CD4-positive, alpha-beta memory T cell (primary cell): ENCODE results near the gene LHX4. TPM values are rescaled to one million over a fixed set of nuclear protein-coding genes. Genes with fewer than 3 reads are reported as not detected.

ENCODE experiments used
- CTCF ChIA-PET: fragments of 350-600 bp; sonication (Branson Sonifier 250); formaldehyde crosslinking; loops from one replicate; lab custom pipeline; 2021; ENCODE audit warnings: inconsistent platforms; ENCODE audit not compliant: partially characterized antibody; lab: Charles Lee
- POLR2A ChIA-PET: fragments of 350-600 bp; sonication (Branson Sonifier 250); formaldehyde crosslinking; loops from one replicate; lab custom pipeline; 2021; ENCODE audit not compliant: partially characterized antibody; lab: Charles Lee
- DNase-seq, 5 donors: peaks; one replicate each; pipeline versions ENCODE4 v3.0.0 to v3.0.0-alpha.2; 2020 to 2022; ENCODE audit warnings: mixed read lengths in 1 of 5
- H3K27ac ChIP-seq: one replicate; pipeline ENCODE4 v1.7.0; 2013; ENCODE audit warnings: low read depth, low read length
- H3K27me3 ChIP-seq: 2 replicates; pipeline ENCODE4 v1.7.0; 2013; ENCODE audit warnings: mild to moderate bottlenecking, low read length, moderate library complexity; ENCODE audit not compliant: insufficient read depth
- H3K36me3 ChIP-seq: 2 replicates; pipeline ENCODE4 v1.7.0; 2013; ENCODE audit warnings: mild to moderate bottlenecking, low read length, moderate library complexity; ENCODE audit not compliant: insufficient read depth
- H3K4me1 ChIP-seq: 2 replicates; pipeline ENCODE4 v1.7.0; 2013; ENCODE audit warnings: mild to moderate bottlenecking, low read length, moderate library complexity; ENCODE audit not compliant: insufficient read depth
- H3K4me3 ChIP-seq, 2 donors: one replicate each; pipeline ENCODE4 v1.7.0; 2013; ENCODE audit warnings: low read length in 2 of 2, mild to moderate bottlenecking in 1 of 2
- H3K9me3 ChIP-seq, 2 donors: one replicate each; pipeline ENCODE4 v1.7.0; 2013; ENCODE audit warnings: low read length in 2 of 2, control low read depth in 1 of 2; ENCODE audit not compliant: control insufficient read depth in 1 of 2
- H3K27ac Mint-ChIP-seq, 7 donors: one replicate each; pipeline ENCODE4 v1.8.0; 2020 to 2021; ENCODE audit warnings: mixed read lengths in 7 of 7, mild to moderate bottlenecking in 6 of 7, inconsistent platforms in 3 of 7, moderate library complexity in 3 of 7
- H3K27me3 Mint-ChIP-seq, 2 donors: one replicate each; pipeline ENCODE4 v1.8.0; 2020 to 2021; ENCODE audit warnings: mixed read lengths in 2 of 2
- H3K36me3 Mint-ChIP-seq, 2 donors: one replicate each; pipeline ENCODE4 v1.8.0; 2020 to 2021; ENCODE audit warnings: mixed read lengths in 2 of 2, inconsistent platforms in 1 of 2, mild to moderate bottlenecking in 1 of 2
- H3K4me1 Mint-ChIP-seq, 4 donors: one replicate each; pipeline ENCODE4 v1.8.0; 2020 to 2021; ENCODE audit warnings: mixed read lengths in 4 of 4, mild to moderate bottlenecking in 1 of 4
- H3K4me3 Mint-ChIP-seq, 8 donors: one replicate each; pipeline ENCODE4 v1.8.0; 2020 to 2021; ENCODE audit warnings: mixed read lengths in 8 of 8, mild to moderate bottlenecking in 7 of 8, moderate library complexity in 6 of 8, inconsistent platforms in 3 of 8
- H3K9me3 Mint-ChIP-seq, 8 donors: one replicate each; pipeline ENCODE4 v1.8.0; 2020 to 2021; ENCODE audit warnings: mixed read lengths in 8 of 8, mild to moderate bottlenecking in 5 of 8, inconsistent platforms in 3 of 8, moderate library complexity in 1 of 8
- intact Hi-C: fragments of 100-400 bp; cut with micrococcal nuclease; formaldehyde crosslinking; loops from one replicate; pipeline ENCODE4 v1.15.1; 2023
- polyA plus RNA-seq, 2 donors: library from polyadenylated mRNA; unstranded; fragments of 300-500 nt; fragmentation: Illumina TruSeq; gene quantifications; one replicate each; pipeline ENCODE4 v1.2.3, GENCODE V29; 2021
- total RNA-seq, 2 experiments: library from RNA; stranded (reverse); gene quantifications; one replicate each; pipeline ENCODE4 v1.2.3, GENCODE V29; 2021

LHX4 gene
- total and polyA plus RNA-seq, 4 experiments from 2014 or later: 0.25 TPM; not detected in 3

GRCh38 chr1:180237869-180238476, 7.9 kb downstream of the LHX4 start:
- Mint-ChIP-seq H3K4me3 (no peak overlapping the region), H3K27me3 (peaks cover 66 to 68% of the 10 kb centered on the region in 2 donors), H3K27ac (no peak overlapping the region), H3K4me1 (peaks cover 11 to 41% (median 24%) of the 10 kb centered on the region in 4 donors), H3K9me3 (peaks cover 0 to 8% (median 0%) of the 10 kb centered on the region in 8 donors), H3K36me3 (peaks cover 0 to 1% of the 10 kb centered on the region in 2 donors)
- no peak for DNase-seq
- intact Hi-C loops: no loop called here
- H3K4me3 ChIP-seq: no peak overlapping the region
- H3K27me3 ChIP-seq: peaks cover 56% of the 10 kb centered on the region
- H3K9me3 ChIP-seq: no peaks in the 10 kb centered on the region
- peaks cover 28% of the 10 kb centered on the region for H3K4me1 ChIP-seq
- H3K27ac ChIP-seq: no peak overlapping the region
- ChIA-PET POLR2A (no interaction called here), CTCF (no interaction called here)
- no peaks in the 10 kb centered on the region for H3K36me3 ChIP-seq

DNA sequence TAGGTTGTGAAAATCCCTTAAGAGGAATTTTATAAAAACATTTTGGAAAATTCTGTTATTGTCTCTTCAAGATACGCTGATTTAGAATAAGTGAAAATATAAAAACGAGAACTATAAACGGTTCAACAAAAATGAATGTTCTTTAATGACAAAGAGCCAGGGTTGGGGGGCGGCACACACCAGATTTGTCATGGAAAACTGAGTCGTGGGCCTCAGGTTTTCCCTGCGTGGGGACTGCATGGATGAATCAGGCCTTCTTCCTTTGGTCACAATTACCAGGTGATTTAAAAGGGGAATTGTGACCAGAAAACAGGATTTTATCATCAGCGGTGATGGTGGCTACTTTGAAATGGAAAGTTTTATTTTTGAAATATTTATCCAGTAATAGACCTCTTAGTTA, 8.6 kb downstream of the LHX4 start:
- intact Hi-C loops: no loop called here
- Mint-ChIP-seq H3K27me3 (peaks cover 64 to 66% of the 10 kb centered on the region in 2 donors), H3K4me1 (peaks cover 11 to 34% (median 23%) of the 10 kb centered on the region in 4 donors), H3K27ac (no peak overlapping the region), H3K9me3 (peaks cover 0 to 8% (median 0%) of the 10 kb centered on the region in 8 donors), H3K36me3 (peaks cover 0 to 1% of the 10 kb centered on the region in 2 donors), H3K4me3 (no peak overlapping the region)
- Histone ChIP-seq H3K36me3 (no peaks in the 10 kb centered on the region), H3K4me3 (no peak overlapping the region), H3K27me3 (peaks cover 50% of the 10 kb centered on the region), H3K9me3 (no peaks in the 10 kb centered on the region), H3K4me1 (peaks cover 23% of the 10 kb centered on the region), H3K27ac (no peak overlapping the region)
- ChIA-PET CTCF (interaction anchor here (1.2 to 1.4 kb wide), 2 partner anchors 15 to 25 kb away, joined by 3 to 4 read pairs; no protein-coding TSS in a partner anchor), POLR2A (no interaction called here)
- DNase-seq: no peak

GRCh38 chr1:180239145-180240096, 9.4 kb downstream of the LHX4 start:
- H3K27me3 ChIP-seq: peaks cover 45% of the 10 kb centered on the region
- POLR2A ChIA-PET: no interaction called here
- H3K9me3 ChIP-seq: no peaks in the 10 kb centered on the region
- peaks cover 18% of the 10 kb centered on the region for H3K4me1 ChIP-seq
- H3K36me3 ChIP-seq: no peaks in the 10 kb centered on the region
- peaks cover 6 to 27% (median 18%) of the 10 kb centered on the region in 4 donors for H3K4me1 Mint-ChIP-seq
- no peak overlapping the region for H3K4me3 ChIP-seq
- peaks cover 0 to 8% (median 0%) of the 10 kb centered on the region in 8 donors for H3K9me3 Mint-ChIP-seq
- no peak overlapping the region for H3K4me3 Mint-ChIP-seq
- no peak overlapping the region for H3K27ac ChIP-seq
- DNase-seq: no peak
- H3K27me3 Mint-ChIP-seq: peaks cover 61 to 64% of the 10 kb centered on the region in 2 donors
- H3K27ac Mint-ChIP-seq: no peak overlapping the region
- CTCF ChIA-PET: interaction anchor here (1.2 to 1.4 kb wide), 2 partner anchors 14 to 26 kb away, joined by 3 to 4 read pairs; no protein-coding TSS in a partner anchor
- H3K36me3 Mint-ChIP-seq: peaks cover 0 to 1% of the 10 kb centered on the region in 2 donors
- intact Hi-C loops: no loop called here

DNA sequence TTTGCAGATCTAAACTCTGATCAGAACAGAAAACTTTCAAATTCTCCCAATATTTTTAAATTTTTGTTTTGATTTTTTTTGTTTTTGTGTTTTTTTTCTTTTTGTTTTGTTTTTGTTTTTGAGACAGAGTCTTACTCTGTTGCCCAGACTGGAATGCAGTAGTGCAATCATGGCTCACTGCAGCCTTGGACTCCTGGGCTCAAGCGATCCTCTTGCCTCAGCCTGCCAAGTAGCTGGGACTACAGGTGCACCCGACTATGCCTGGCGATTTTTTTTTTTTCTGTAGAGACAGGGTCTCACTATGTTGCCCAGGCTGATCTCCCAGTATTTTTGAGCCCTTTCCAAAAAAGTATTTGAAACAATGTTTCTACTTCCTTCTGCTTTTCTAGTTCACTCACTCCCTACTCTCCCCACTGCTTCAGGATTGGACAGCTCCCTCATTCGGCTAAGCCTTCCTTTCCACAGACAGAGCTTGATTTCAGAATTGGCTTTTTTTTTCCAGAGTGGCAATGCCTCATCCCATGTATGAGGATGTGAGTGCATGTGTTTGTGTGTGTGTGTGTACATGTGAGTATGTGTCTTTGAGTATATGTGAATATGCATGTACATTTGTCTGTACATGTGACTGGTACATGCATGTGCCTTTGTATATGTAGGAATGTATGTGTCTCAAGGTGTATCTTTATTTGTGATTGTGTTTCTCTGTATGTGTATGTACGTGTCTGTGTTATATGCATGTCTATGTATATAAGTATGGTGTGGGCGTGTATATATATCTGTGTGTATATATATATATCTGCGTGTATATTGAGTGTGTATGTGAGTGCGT, 11.9 kb downstream of the LHX4 start:
- Histone ChIP-seq H3K4me1 (no peaks in the 10 kb centered on the region), H3K9me3 (no peaks in the 10 kb centered on the region), H3K4me3 (no peak overlapping the region), H3K27ac (no peak overlapping the region), H3K27me3 (peaks cover 23% of the 10 kb centered on the region), H3K36me3 (no peaks in the 10 kb centered on the region)
- Mint-ChIP-seq H3K27ac (no peak overlapping the region), H3K27me3 (peaks cover 49 to 50% of the 10 kb centered on the region in 2 donors), H3K4me3 (no peak overlapping the region), H3K4me1 (peaks cover 0 to 2% (median 0%) of the 10 kb centered on the region in 4 donors), H3K36me3 (no peaks in the 10 kb centered on the region), H3K9me3 (peaks cover 0 to 4% (median 0%) of the 10 kb centered on the region in 8 donors)
- no peak for DNase-seq
- ChIA-PET CTCF (interaction anchor here (0.8 kb wide), 1 partner anchor 10 kb away, joined by 3 read pairs; no protein-coding TSS in a partner anchor), POLR2A (no interaction called here)
- intact Hi-C loops: no loop called here

DNA sequence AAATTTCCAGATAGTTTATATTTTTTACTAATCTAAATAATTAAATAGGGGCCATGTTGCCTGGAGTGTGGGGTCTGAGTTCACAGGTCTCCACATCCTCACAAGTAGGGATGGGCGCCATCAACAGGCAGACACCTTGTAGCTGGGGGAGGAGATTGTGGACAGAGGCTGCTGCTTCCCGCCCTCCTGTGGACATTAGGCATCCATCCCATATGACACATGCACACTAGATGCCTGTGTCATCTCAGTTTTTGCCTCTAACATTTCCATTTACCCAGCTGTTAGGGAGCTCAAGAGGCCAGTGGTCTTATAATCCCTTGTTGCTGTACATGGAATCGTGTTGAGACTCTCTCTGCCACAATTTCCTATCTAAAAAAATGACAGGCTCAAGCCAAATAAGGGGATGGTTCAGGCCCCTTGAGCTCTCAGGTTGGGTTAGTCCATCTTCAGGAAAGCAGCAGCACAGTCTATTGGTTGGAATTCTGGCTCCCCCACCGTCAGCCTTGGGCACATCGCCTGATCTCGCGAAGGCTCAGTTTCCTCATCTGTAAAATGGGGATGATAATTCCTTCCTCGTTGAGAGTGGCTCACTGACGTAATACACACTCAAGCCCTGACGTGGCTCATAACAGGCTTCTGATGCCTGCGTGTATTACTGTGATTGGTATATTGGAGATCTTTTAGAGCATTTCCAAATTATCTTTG, 13.6 kb downstream of the LHX4 start:
- H3K4me3 Mint-ChIP-seq: no peak overlapping the region
- H3K9me3 Mint-ChIP-seq: no peaks in the 10 kb centered on the region
- Histone ChIP-seq H3K27me3 (peaks cover 6% of the 10 kb centered on the region), H3K27ac (no peak overlapping the region), H3K4me3 (no peak overlapping the region), H3K36me3 (no peaks in the 10 kb centered on the region), H3K4me1 (no peaks in the 10 kb centered on the region), H3K9me3 (no peaks in the 10 kb centered on the region)
- CTCF ChIA-PET: interaction anchor here (1.9 kb wide), 1 partner anchor 10 kb away, joined by 6 read pairs; no protein-coding TSS in a partner anchor
- no peaks in the 10 kb centered on the region for H3K4me1 Mint-ChIP-seq
- intact Hi-C loops: no loop called here
- no peaks in the 10 kb centered on the region for H3K36me3 Mint-ChIP-seq
- no peak for DNase-seq
- POLR2A ChIA-PET: interaction anchor here (0.8 kb wide), 1 partner anchor 12 kb away, joined by 3 read pairs; no protein-coding TSS in a partner anchor
- peaks cover 36 to 40% of the 10 kb centered on the region in 2 donors for H3K27me3 Mint-ChIP-seq
- no peak overlapping the region for H3K27ac Mint-ChIP-seq

- H3K4me3 Mint-ChIP-seq: no peak overlapping the region
- no peaks in the 10 kb centered on the region for H3K9me3 Mint-ChIP-seq
- POLR2A ChIA-PET: interaction anchor here (0.8 kb wide), 1 partner anchor 13 kb away, joined by 3 read pairs; no protein-coding TSS in a partner anchor
- Histone ChIP-seq H3K9me3 (no peaks in the 10 kb centered on the region), H3K4me1 (no peaks in the 10 kb centered on the region), H3K27me3 (no peaks in the 10 kb centered on the region), H3K27ac (no peak overlapping the region), H3K4me3 (no peak overlapping the region), H3K36me3 (no peaks in the 10 kb centered on the region)
- no peak for DNase-seq
- no peak overlapping the region for H3K27ac Mint-ChIP-seq
- no peaks in the 10 kb centered on the region for H3K36me3 Mint-ChIP-seq
- H3K27me3 Mint-ChIP-seq: peaks cover 31 to 43% of the 10 kb centered on the region in 2 donors
- intact Hi-C loops: no loop called here
- peaks cover 0 to 2% (median 0%) of the 10 kb centered on the region in 4 donors for H3K4me1 Mint-ChIP-seq
- CTCF ChIA-PET: interaction anchor here (1.9 kb wide), 1 partner anchor 8 kb away, joined by 6 read pairs; no protein-coding TSS in a partner anchor
Measured at GRCh38 chr1:180244840-180245239, 14.8 kb downstream of the LHX4 start.
